ENCODE data around the gene CBLB.

Gene CBLB

GRCh38 chr3:105676621-105677300 lies 192.1 kb downstream of the CBLB start:
- peak; percentile 43 for DNase-seq

GRCh38 chr3:105674437-105675065 lies 194.3 kb downstream of the CBLB start:
- DNase-seq, result no peak

GRCh38 chr3:105672996-105673395 lies 195.8 kb downstream of the CBLB start:
- DNase-seq, result no peak

- DNase-seq, result no peak
Measured at GRCh38 chr3:105662306-105662705, 206.5 kb downstream of the CBLB start.

- DNase-seq, result no peak
Measured at GRCh38 chr3:105661461-105661860, 207.4 kb downstream of the CBLB start.

- no peak for DNase-seq
Measured at GRCh38 chr3:105656651-105657504, 211.9 kb downstream of the CBLB start.

GRCh38 chr3:105653868-105654267 lies 214.9 kb downstream of the CBLB start:
- no peak for DNase-seq

- DNase-seq, result no peak
Measured at GRCh38 chr3:105653166-105653565, 215.6 kb downstream of the CBLB start.

GRCh38 chr3:105649480-105649879 lies 219.3 kb downstream of the CBLB start:
- no peak for DNase-seq

GRCh38 chr3:105647047-105647446 lies 221.8 kb downstream of the CBLB start:
- no peak for DNase-seq

- DNase-seq, result no peak
Measured at GRCh38 chr3:105639131-105639530, 229.7 kb downstream of the CBLB start.

GRCh38 chr3:105634708-105635107 lies 234.1 kb downstream of the CBLB start:
- no peak for DNase-seq

- no peak for DNase-seq
Measured at GRCh38 chr3:105629718-105630117, 239.1 kb downstream of the CBLB start.

GRCh38 chr3:105626739-105627138 lies 242.1 kb downstream of the CBLB start:
- DNase-seq, result no peak

GRCh38 chr3:105622169-105622568 lies 246.6 kb downstream of the CBLB start:
- no peak for DNase-seq

- no peak for DNase-seq
Measured at GRCh38 chr3:105620236-105620635, 248.6 kb downstream of the CBLB start.

GRCh38 chr3:105619651-105620050 lies 249.2 kb downstream of the CBLB start:
- no peak for DNase-seq

GRCh38 chr3:105618556-105618955 lies 250.3 kb downstream of the CBLB start:
- DNase-seq, result no peak

GRCh38 chr3:105616374-105617121 lies 252.3 kb downstream of the CBLB start:
- no peak for DNase-seq

- no peak for DNase-seq
Measured at GRCh38 chr3:105615814-105616213, 253.0 kb downstream of the CBLB start.

GRCh38 chr3:105614288-105615030 lies 254.4 kb downstream of the CBLB start:
- no peak for DNase-seq

- no peak for DNase-seq
Measured at GRCh38 chr3:105613120-105613519, 255.7 kb downstream of the CBLB start.
